HuH-7.5 (cell line): ENCODE data around the gene OR1L8.

Experiments
- DNase-seq: peaks from one replicate; pipeline ENCODE4 v3.0.0; 2011; ENCODE audit warnings: low spot score

Gene OR1L8

DNA sequence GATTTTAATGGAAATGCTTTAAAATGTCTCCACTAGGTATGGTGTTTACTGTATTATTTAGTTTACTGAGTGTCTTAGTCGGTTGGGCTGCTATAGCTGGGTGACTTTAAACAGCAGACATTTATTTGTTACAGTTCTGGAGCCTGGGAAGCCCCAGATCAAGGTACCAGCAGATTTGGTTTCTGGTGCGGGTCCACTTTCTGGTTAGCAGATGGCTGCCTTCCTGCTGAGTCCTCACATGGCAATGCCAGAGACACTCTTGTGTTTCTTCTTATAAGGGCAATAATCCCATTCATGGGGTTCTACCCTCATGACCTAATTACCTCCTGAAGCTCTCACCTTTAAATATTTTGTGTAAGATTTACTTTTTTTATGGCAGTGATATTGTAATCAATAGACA, 65.0 kb downstream of the OR1L8 start:
- no peak for DNase-seq
